Measurements from ENCODE around the gene VASN. TPM values are rescaled to one million over a fixed set of nuclear protein-coding genes. Genes with fewer than 3 reads are reported as not detected.
A peak's percentile ranks its signal among the peaks of the same experiment; 100 is the strongest.

VASN gene
- total RNA-seq, 2 experiments from 2014 or later = not detected

DNA sequence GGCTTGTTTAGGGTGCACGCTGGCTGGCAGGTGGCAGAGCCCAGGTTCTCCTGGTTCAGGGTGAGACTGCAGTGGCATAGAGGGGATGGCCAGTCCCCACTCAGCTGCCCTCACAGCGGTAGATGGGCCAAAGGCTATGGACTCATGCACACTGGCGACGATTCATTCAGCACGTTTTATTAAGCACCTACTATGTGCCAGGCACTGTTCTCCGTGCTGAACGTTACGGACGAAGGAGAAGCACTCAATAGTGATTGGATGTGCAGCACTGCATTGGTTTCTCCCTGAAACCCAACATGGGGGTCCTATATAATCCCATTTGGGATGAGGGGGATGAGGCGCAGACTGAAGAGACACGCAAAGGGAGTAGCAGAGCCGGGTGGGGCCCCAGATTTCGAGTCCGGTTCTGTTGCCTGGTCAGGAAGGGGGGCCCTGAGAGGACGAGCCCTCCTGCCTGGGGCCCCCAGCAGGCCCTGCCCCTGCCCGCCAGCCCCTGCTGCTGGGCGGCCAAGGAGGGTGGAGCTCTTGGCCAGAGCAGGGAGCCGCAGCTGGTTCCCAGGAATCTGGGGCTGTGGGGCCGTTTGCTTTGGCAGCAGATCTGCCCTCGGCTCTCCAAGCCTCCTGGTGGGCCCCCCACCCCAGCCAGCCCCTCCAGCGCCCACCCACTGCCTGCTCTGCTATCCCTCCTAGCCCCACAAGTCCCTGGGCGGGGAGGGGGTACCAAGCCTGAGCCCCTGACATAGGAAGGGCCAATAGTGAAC is 47.0 kb upstream of the VASN start:
- no peak overlapping the region for H3K4me2 ChIP-seq (ENCODE audit: low read length)
- no peaks in the 10 kb centered on the region for H4K20me1 ChIP-seq (ENCODE audit: insufficient read depth, low read length)
- H3K27ac ChIP-seq (ENCODE audit: low read depth, low read length, poor library complexity, severe bottlenecking) = no peak overlapping the region
- ChIA-PET POLR2A (no interaction called here), CTCF (ENCODE audit: unreplicated experiment) (no interaction called here)
- no peaks in the 10 kb centered on the region for H3K36me3 ChIP-seq (ENCODE audit: insufficient read depth, low read length)
- peaks cover 10% of the 10 kb centered on the region for H3K4me1 ChIP-seq (ENCODE audit: insufficient read depth, low read length, poor library complexity, severe bottlenecking)
- no peak overlapping the region for H2AFZ ChIP-seq (ENCODE audit: low read length)
- BruUV-seq (replicated peaks) = no TSS peak
- H3K9me2 ChIP-seq (ENCODE audit: insufficient read depth, low read length) = no peaks in the 10 kb centered on the region
- TF ChIP-seq, protein P1, sequence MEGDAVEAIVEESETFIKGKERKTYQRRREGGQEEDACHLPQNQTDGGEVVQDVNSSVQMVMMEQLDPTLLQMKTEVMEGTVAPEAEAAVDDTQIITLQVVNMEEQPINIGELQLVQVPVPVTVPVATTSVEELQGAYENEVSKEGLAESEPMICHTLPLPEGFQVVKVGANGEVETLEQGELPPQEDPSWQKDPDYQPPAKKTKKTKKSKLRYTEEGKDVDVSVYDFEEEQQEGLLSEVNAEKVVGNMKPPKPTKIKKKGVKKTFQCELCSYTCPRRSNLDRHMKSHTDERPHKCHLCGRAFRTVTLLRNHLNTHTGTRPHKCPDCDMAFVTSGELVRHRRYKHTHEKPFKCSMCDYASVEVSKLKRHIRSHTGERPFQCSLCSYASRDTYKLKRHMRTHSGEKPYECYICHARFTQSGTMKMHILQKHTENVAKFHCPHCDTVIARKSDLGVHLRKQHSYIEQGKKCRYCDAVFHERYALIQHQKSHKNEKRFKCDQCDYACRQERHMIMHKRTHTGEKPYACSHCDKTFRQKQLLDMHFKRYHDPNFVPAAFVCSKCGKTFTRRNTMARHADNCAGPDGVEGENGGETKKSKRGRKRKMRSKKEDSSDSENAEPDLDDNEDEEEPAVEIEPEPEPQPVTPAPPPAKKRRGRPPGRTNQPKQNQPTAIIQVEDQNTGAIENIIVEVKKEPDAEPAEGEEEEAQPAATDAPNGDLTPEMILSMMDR (conservative IDR thresholded peaks at IDR 0.05; ENCODE audit: low read length) = no peak
- no peak for TF ChIP-seq EZH2phosphoT487 (IDR thresholded peaks at IDR 0.05; ENCODE audit: borderline replicate concordance, low read depth, low read length)
- no peak for DNase-seq (ENCODE audit: low spot score)
- H3K9me3 ChIP-seq (ENCODE audit: low read length) = no peaks in the 10 kb centered on the region
- intact Hi-C loops (cut with micrococcal nuclease; ENCODE audit: unreplicated experiment) = no loop called here
- no peaks in the 10 kb centered on the region for H3K79me2 ChIP-seq (ENCODE audit: insufficient read depth, low read depth, low read length)
- no peak overlapping the region for H3K4me3 ChIP-seq (ENCODE audit: low read depth, low read length, poor library complexity, severe bottlenecking)

DNA sequence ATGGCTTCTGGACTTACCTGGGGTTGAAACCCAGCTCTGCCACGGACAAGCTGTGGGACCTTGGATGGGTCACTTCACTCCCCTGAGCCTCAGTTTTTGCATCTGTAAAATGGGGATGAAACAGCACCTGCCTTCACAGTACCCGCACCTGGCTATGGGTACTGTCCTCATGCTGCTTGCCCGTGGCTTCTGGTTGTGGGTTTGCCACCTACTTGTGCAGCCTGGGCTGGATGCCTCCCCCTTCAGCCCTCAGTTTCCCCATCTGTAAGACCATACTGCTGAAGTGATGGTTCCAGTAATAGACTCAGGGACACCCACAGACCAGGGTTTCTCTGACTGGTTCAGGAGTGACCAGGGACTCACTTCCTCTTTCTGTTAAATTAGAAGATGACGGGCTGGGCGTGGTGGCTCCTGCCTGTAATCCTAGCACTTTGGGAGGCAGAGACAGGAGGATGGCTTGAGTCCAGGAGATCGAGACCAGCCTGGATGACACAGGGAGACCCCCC is 46.3 kb upstream of the VASN start:
- no TSS peak for BruUV-seq (replicated peaks)
- no peaks in the 10 kb centered on the region for H3K36me3 ChIP-seq (ENCODE audit: insufficient read depth, low read length)
- no peak overlapping the region for H3K27ac ChIP-seq (ENCODE audit: low read depth, low read length, poor library complexity, severe bottlenecking)
- H3K4me3 ChIP-seq (ENCODE audit: low read depth, low read length, poor library complexity, severe bottlenecking) = no peak overlapping the region
- intact Hi-C loops (cut with micrococcal nuclease; ENCODE audit: unreplicated experiment) = no loop called here
- H2AFZ ChIP-seq (ENCODE audit: low read length) = no peak overlapping the region
- POLR2A ChIA-PET = no interaction called here
- TF ChIP-seq EZH2phosphoT487 (IDR thresholded peaks at IDR 0.05; ENCODE audit: borderline replicate concordance, low read depth, low read length) = no peak
- TF ChIP-seq, protein P1 (conservative IDR thresholded peaks at IDR 0.05; ENCODE audit: low read length) = no peak
- no peaks in the 10 kb centered on the region for H4K20me1 ChIP-seq (ENCODE audit: insufficient read depth, low read length)
- no peaks in the 10 kb centered on the region for H3K9me3 ChIP-seq (ENCODE audit: low read length)
- H3K9me2 ChIP-seq (ENCODE audit: insufficient read depth, low read length) = no peaks in the 10 kb centered on the region
- H3K4me1 ChIP-seq (ENCODE audit: insufficient read depth, low read length, poor library complexity, severe bottlenecking) = peaks cover 10% of the 10 kb centered on the region
- CTCF ChIA-PET (ENCODE audit: unreplicated experiment) = no interaction called here
- DNase-seq (ENCODE audit: low spot score) = peak; percentile 28
- H3K79me2 ChIP-seq (ENCODE audit: insufficient read depth, low read depth, low read length) = no peaks in the 10 kb centered on the region
- no peak overlapping the region for H3K4me2 ChIP-seq (ENCODE audit: low read length)
